ENCODE data around the gene PAEP. TPM values are rescaled to one million over a fixed set of nuclear protein-coding genes. Genes with fewer than 3 reads are reported as not detected.

The PAEP gene
- total RNA-seq, 2 donors from 2014 or later = not detected

- TF ChIP-seq POLR2A (IDR thresholded peaks at IDR 0.05) (no peak), CTCF (IDR thresholded peaks at IDR 0.05) (no peak)
- ATAC-seq (no peak), DNase-seq (no peak)
- Histone ChIP-seq H3K4me1 (no peaks in the 10 kb centered on the region), H3K36me3 (replicated peaks in 1 of 2; ENCODE audit: insufficient read depth in 1 of 2, low read depth in 2 of 2) (no peaks in the 10 kb centered on the region), H3K4me3 (no peak overlapping the region), H3K27ac (no peak overlapping the region), H3K9me3 (no peaks in the 10 kb centered on the region), H3K27me3 (no peaks in the 10 kb centered on the region)
- 67 to 71% methylated on average over 7 to 14 of the region's 14 CpGs for WGBS, 2 donors
- intact Hi-C loops (cut with DNase I) = no loop called here
These were observed 21.0 kb downstream of the PAEP start for GRCh38 chr9:135582541-135582940.

GRCh38 chr9:135582966-135583687 is 21.6 kb downstream of the PAEP start:
- Histone ChIP-seq H3K4me1 (no peaks in the 10 kb centered on the region), H3K36me3 (replicated peaks in 1 of 2; ENCODE audit: insufficient read depth in 1 of 2, low read depth in 2 of 2) (no peaks in the 10 kb centered on the region), H3K9me3 (no peaks in the 10 kb centered on the region), H3K4me3 (no peak overlapping the region), H3K27ac (no peak overlapping the region), H3K27me3 (no peaks in the 10 kb centered on the region)
- TF ChIP-seq POLR2A (IDR thresholded peaks at IDR 0.05) (no peak), CTCF (IDR thresholded peaks at IDR 0.05) (no peak)
- ATAC-seq (no peak), DNase-seq (no peak)
- WGBS, 2 donors = 56 to 75% methylated on average over 6 to 19 of the region's 19 CpGs
- intact Hi-C loops (cut with DNase I) = no loop called here

- H3K4me1 ChIP-seq = no peaks in the 10 kb centered on the region
- no peak overlapping the region for H3K27ac ChIP-seq
- no peak for TF ChIP-seq POLR2A (IDR thresholded peaks at IDR 0.05)
- no peak for TF ChIP-seq CTCF (IDR thresholded peaks at IDR 0.05)
- DNase-seq (no peak), ATAC-seq (no peak)
- WGBS, 2 donors = 74 to 84% methylated on average over 6 to 16 of the region's 16 CpGs
- intact Hi-C loops (cut with DNase I) = no loop called here
- H3K36me3 ChIP-seq (replicated peaks in 1 of 2; ENCODE audit: insufficient read depth in 1 of 2, low read depth in 2 of 2) = no peaks in the 10 kb centered on the region
- no peak overlapping the region for H3K4me3 ChIP-seq
- no peaks in the 10 kb centered on the region for H3K27me3 ChIP-seq
- H3K9me3 ChIP-seq = no peaks in the 10 kb centered on the region
These were observed 22.1 kb downstream of the PAEP start for GRCh38 chr9:135583688-135584011.

- ATAC-seq (no peak), DNase-seq (no peak)
- Histone ChIP-seq H3K27ac (no peak overlapping the region), H3K36me3 (replicated peaks in 1 of 2; ENCODE audit: insufficient read depth in 1 of 2, low read depth in 2 of 2) (no peaks in the 10 kb centered on the region), H3K9me3 (no peaks in the 10 kb centered on the region), H3K27me3 (no peaks in the 10 kb centered on the region), H3K4me3 (no peak overlapping the region), H3K4me1 (no peaks in the 10 kb centered on the region)
- intact Hi-C loops (cut with DNase I) = no loop called here
- TF ChIP-seq POLR2A (IDR thresholded peaks at IDR 0.05) (no peak), CTCF (IDR thresholded peaks at IDR 0.05) (no peak)
- 28 to 56% methylated on average over 3 to 5 of the region's 5 CpGs for WGBS, 2 donors
These were observed 22.8 kb downstream of the PAEP start for GRCh38 chr9:135584371-135584770.

- no peak for TF ChIP-seq POLR2A (IDR thresholded peaks at IDR 0.05)
- no peak for TF ChIP-seq CTCF (IDR thresholded peaks at IDR 0.05)
- ATAC-seq (no peak), DNase-seq (no peak)
- H3K27ac ChIP-seq = no peak overlapping the region
- no peaks in the 10 kb centered on the region for H3K27me3 ChIP-seq
- intact Hi-C loops (cut with DNase I) = no loop called here
- H3K9me3 ChIP-seq = no peaks in the 10 kb centered on the region
- no peak overlapping the region for H3K4me3 ChIP-seq
- WGBS, 2 donors = 58 to 70% methylated on average over 16 of the region's 16 CpGs
- no peaks in the 10 kb centered on the region for H3K36me3 ChIP-seq (replicated peaks in 1 of 2; ENCODE audit: insufficient read depth in 1 of 2, low read depth in 2 of 2)
- no peaks in the 10 kb centered on the region for H3K4me1 ChIP-seq
These were observed 23.4 kb downstream of the PAEP start for GRCh38 chr9:135584934-135585333.

Data from body of pancreas (tissue), 4 donors.